HepG2 (cell line): Measurements from ENCODE around the gene DPP6. TPM values are rescaled to one million over a fixed set of nuclear protein-coding genes. Genes with fewer than 3 reads are reported as not detected.

Source experiments
- ATAC-seq: fragments of 200-7000 bp; cut with Tn5 transposase; 3 replicates; pipeline ENCODE4 v1.9.1; 2020; ENCODE audit warnings: mild to moderate bottlenecking, moderate library complexity
- BruUV-seq: library from RNA; stranded (reverse); fragments of 400-500 nt; replicated peaks from 2 replicates; lab custom pipeline; 2021; lab: Mats Ljungman, UMichigan
- CTCF ChIA-PET: fragments of 300-600 bp; formaldehyde crosslinking; extraction: SDS; loops from one replicate; lab custom pipeline; 2021; ENCODE audit warnings: low total read pairs, inconsistent platforms, low intra/inter-chr PET ratio; lab: Yijun Ruan, JAX
- POLR2A ChIA-PET: fragments of 350-600 bp; sonication (Branson Sonifier 250); formaldehyde crosslinking; loops from one replicate; lab custom pipeline; 2020; ENCODE audit warnings: antibody characterized with exemption, inconsistent platforms; lab: Yijun Ruan, JAX
- DNase-seq: peaks from one replicate; pipeline ENCODE4 v3.0.0-alpha.2; 2015; ENCODE audit warnings: low spot score
- FAIRE-seq: peaks from 3 replicates; lab custom pipeline; 2011; peaks lifted over from hg19 to GRCh38; lab: Jason Lieb, UNC
- H2AFZ ChIP-seq: one replicate; pipeline ENCODE4 v1.6.1; 2011; ENCODE audit warnings: low read length, inconsistent platforms
- H3K27ac ChIP-seq: fragments of 300-600 bp; 3 replicates; pipeline ENCODE4 v1.8.0; 2011; ENCODE audit warnings: mixed run types, mild to moderate bottlenecking, mixed read lengths, low read length, inconsistent platforms; ENCODE audit not compliant: insufficient read depth; ENCODE audit errors: extremely low read length
- H3K27me3 ChIP-seq, 2 experiments: fragments of 200-600 bp in 1 of 2; 2 replicates in 1 of 2; 3 replicates in 1 of 2; pipeline versions ENCODE4 v1.6.0 to v1.8.0; 2011; ENCODE audit warnings: low read length in 2 of 2, mild to moderate bottlenecking in 2 of 2, moderate library complexity in 2 of 2, inconsistent platforms in 1 of 2; ENCODE audit not compliant: insufficient read depth in 2 of 2, control insufficient read depth in 1 of 2
- H3K36me3 ChIP-seq, 2 experiments: fragments of 200-600 bp in 1 of 2; replicated peaks in 1 of 2; 2 replicates in 1 of 2; 3 replicates in 1 of 2; pipeline versions ENCODE4 v1.5.1 to v1.8.0; 2011; ENCODE audit warnings: low read length in 2 of 2, inconsistent platforms in 1 of 2; ENCODE audit not compliant: insufficient read depth in 2 of 2, control insufficient read depth in 1 of 2
- H3K4me1 ChIP-seq: 2 replicates; pipeline ENCODE4 v1.5.1; 2012; ENCODE audit warnings: low read length, inconsistent platforms; ENCODE audit not compliant: insufficient read depth
- H3K4me2 ChIP-seq: 2 replicates; pipeline ENCODE4 v1.6.0; 2011; ENCODE audit warnings: low read depth, low read length, inconsistent platforms
- H3K4me3 ChIP-seq, 3 experiments: fragments of 200-600 bp in 1 of 3; sonication (generic), shearing (Covaris generic) in 1 of 3; replicated peaks in 1 of 3; 2 replicates each; pipeline ENCODE4 v1.5.1; 2011 to 2016; ENCODE audit warnings: low read length in 3 of 3, inconsistent platforms in 2 of 3, low read depth in 2 of 3, mild to moderate bottlenecking in 2 of 3, control low read depth in 1 of 3, mixed read lengths in 1 of 3; ENCODE audit not compliant: insufficient read depth in 1 of 3
- H3K79me2 ChIP-seq: one replicate; pipeline ENCODE4 v1.6.1; 2011; ENCODE audit warnings: low read length, inconsistent platforms; ENCODE audit not compliant: insufficient read depth
- H3K9ac ChIP-seq: 2 replicates; pipeline ENCODE4 v1.6.0; 2011; ENCODE audit warnings: mild to moderate bottlenecking, low read depth, low read length, inconsistent platforms; ENCODE audit not compliant: insufficient read depth
- H3K9me3 ChIP-seq: 2 replicates; pipeline ENCODE4 v1.5.1; 2012; ENCODE audit warnings: mild to moderate bottlenecking, low read length
- H4K20me1 ChIP-seq: 2 replicates; pipeline ENCODE4 v1.6.0; 2011; ENCODE audit warnings: inconsistent platforms, mild to moderate bottlenecking, low read length, moderate library complexity; ENCODE audit not compliant: insufficient read depth
- ARNT ChIP-seq: fragments of 450-650 bp; IDR thresholded peaks from 2 replicates; pipeline ENCODE4 v1.6.1; 2017
- EEA1 ChIP-seq: sonication (generic); formaldehyde crosslinking; IDR thresholded peaks from 2 replicates; pipeline ENCODE4 v1.5.1; 2020; ENCODE audit warnings: mild to moderate bottlenecking, missing genetic modification reagents, borderline replicate concordance
- HNRNPH1 ChIP-seq: fragments of 200-400 bp; formaldehyde crosslinking; optimal IDR thresholded peaks from 2 replicates; pipeline ENCODE3; 2017; ENCODE audit warnings: mild to moderate bottlenecking, low read depth, low read length
- HNRNPL ChIP-seq: fragments of 200-400 bp; formaldehyde crosslinking; IDR thresholded peaks from 2 replicates; pipeline ENCODE4 v1.6.1; 2017; ENCODE audit warnings: mild to moderate bottlenecking, low read depth, low read length
- NCOR1 ChIP-seq: fragments of 200-600 bp; sonication (generic); IDR thresholded peaks from 2 replicates; pipeline ENCODE4 v1.7.0; 2017; ENCODE audit warnings: antibody characterized with exemption, low read length, borderline replicate concordance
- NR2F1 ChIP-seq, 2 experiments: fragments of 450-650 bp in 1 of 2; formaldehyde crosslinking in 1 of 2; IDR thresholded peaks; 2 replicates each; pipeline versions ENCODE4 v1.5.0 to v1.6.1; 2016 to 2020; ENCODE audit warnings: mild to moderate bottlenecking in 1 of 2, missing compliant biosample characterization in 1 of 2, missing genetic modification reagents in 1 of 2, moderate library complexity in 1 of 2
- SOX13 ChIP-seq, 3 experiments: fragments of 450-650 bp in 1 of 3; sonication (generic) in 1 of 3; formaldehyde crosslinking in 1 of 3; IDR thresholded peaks in 2 of 3; conservative IDR thresholded peaks in 1 of 3; 2 replicates each; pipeline versions ENCODE4 v1.5.0 to v1.6.1; 2016 to 2020; ENCODE audit warnings: antibody characterized with exemption in 1 of 3, mild to moderate bottlenecking in 1 of 3, missing compliant biosample characterization in 1 of 3, missing genetic modification reagents in 1 of 3, moderate library complexity in 1 of 3
- ZBTB7A ChIP-seq: sonication (generic); formaldehyde crosslinking; IDR thresholded peaks from 2 replicates; pipeline ENCODE4 v1.8.0; 2022; ENCODE audit warnings: mild to moderate bottlenecking, missing genetic modification reagents
- ZFX ChIP-seq: sonication (generic); formaldehyde crosslinking; IDR thresholded peaks from 2 replicates; pipeline ENCODE4 v1.4.0; 2020; ENCODE audit warnings: mild to moderate bottlenecking, low read depth, missing genetic modification reagents, moderate library complexity
- ZNF225 ChIP-seq: sonication (generic); formaldehyde crosslinking; IDR thresholded peaks from 2 replicates; pipeline ENCODE4 v1.4.0; 2020; ENCODE audit warnings: mild to moderate bottlenecking, missing genetic modification reagents
- ZNF3 ChIP-seq: IDR thresholded peaks from 2 replicates; pipeline ENCODE4 v1.7.0; 2017; ENCODE audit warnings: inconsistent platforms
- ZNF616 ChIP-seq: sonication (generic); formaldehyde crosslinking; IDR thresholded peaks from 2 replicates; pipeline ENCODE4 v1.5.0; 2020; ENCODE audit warnings: low read depth, mild to moderate bottlenecking, missing genetic modification reagents
- WGBS: methylation state at CpG from one replicate; pipeline ENCODE4 v1.1.6; 2017; ENCODE audit warnings: low lambda C conversion rate; 5-methylcytosine and 5-hydroxymethylcytosine counted together
- in situ Hi-C: cut with HindIII; loops from 2 replicates; pipeline ENCODE4 v1.10.0; 2017; ENCODE audit warnings: low pct_unique_long_range_greater_than_20kb; ENCODE audit not compliant: extremely low pct_ligation_motif_present
- intact Hi-C: fragments of 100-400 bp; cut with micrococcal nuclease; formaldehyde crosslinking; loops from one replicate; pipeline ENCODE4 v1.10.0; 2022; ENCODE audit not compliant: unreplicated experiment
- polyA plus RNA-seq, 8 experiments: library from polyadenylated mRNA; depleted of rRNA in 3 of 8; stranded (reverse) in 7 of 8; unstranded in 1 of 8; fragments of >200 nt; fragmentation: Illumina TruSeq in 4 of 8; extraction: Trizol in 4 of 8; gene quantifications; 2 replicates each; pipeline versions ENCODE4 v1.2.1 to v1.2.3, GENCODE V29; 2011 to 2016; ENCODE audit warnings: low read depth in 4 of 8, missing spikeins in 1 of 8, mixed read lengths in 1 of 8; ENCODE audit not compliant: insufficient read depth in 1 of 8
- total RNA-seq, 5 experiments: library from RNA; depleted of rRNA; stranded (reverse); fragments of >200 nt; fragmentation: Illumina TruSeq; extraction: Trizol; gene quantifications; 2 replicates each; pipeline ENCODE4 v1.2.3, GENCODE V29; 2016; ENCODE audit warnings: low read depth in 1 of 5
- TF ChIP-seq, protein P1 (sequence below): sonication (generic); formaldehyde crosslinking; IDR thresholded peaks from 2 replicates; pipeline ENCODE4 v1.4.0; 2020; ENCODE audit warnings: missing genetic modification reagents, borderline replicate concordance
- TF ChIP-seq, protein P2 (sequence below): IDR thresholded peaks from 2 replicates; pipeline ENCODE4 v1.6.1; 2016; ENCODE audit warnings: missing genetic modification reagents, missing compliant biosample characterization

The DPP6 gene
- total and polyA plus RNA-seq, 2 of the 13 experiments (the other 11 are each of a cell fraction or from before 2014, with no cell fraction given), result not detected

DNA sequence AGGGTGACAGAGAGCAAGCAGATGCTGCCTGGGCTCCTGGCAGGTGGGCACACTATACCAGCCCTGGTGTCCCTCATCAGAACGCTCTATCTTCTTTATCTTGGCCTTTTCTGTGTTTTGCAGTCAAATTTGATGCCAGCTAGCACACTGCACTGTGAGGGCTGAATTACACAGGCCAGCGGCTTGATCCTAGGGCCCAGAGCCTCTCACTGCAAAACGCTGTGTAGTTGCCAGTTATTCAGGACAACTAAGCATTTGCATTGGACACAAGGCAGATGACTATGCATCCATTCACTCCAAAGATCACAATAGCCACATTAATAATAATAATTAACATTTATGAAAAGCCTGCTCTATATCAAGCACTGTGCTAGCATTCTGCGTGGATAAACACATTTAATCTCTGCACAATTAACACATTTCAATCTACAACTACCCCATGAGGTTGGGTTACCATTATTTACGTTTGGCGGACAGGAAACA, 850.4 kb downstream of the DPP6 start:
- H3K4me1 ChIP-seq, result peaks cover 12% of the 10 kb centered on the region
- intact Hi-C loops, result no loop called here
- no peaks in the 10 kb centered on the region for H3K36me3 ChIP-seq
- H3K4me3 ChIP-seq, result no peak overlapping the region; a peak in 1 of 6 replicates
- no peak overlapping the region for H3K27ac ChIP-seq
- POLR2A ChIA-PET, result interaction anchor here (1.3 kb wide), 1 partner anchor 11 kb away, joined by 4 read pairs; no protein-coding TSS in a partner anchor
- ATAC-seq, result no peak; the same call in 2 of the 3 replicates
- peaks cover 0 to 53% of the 10 kb centered on the region in 2 experiments for H3K27me3 ChIP-seq
- TF ChIP-seq ARNT (no peak), ZNF3 (CRISPR knock-in tag) (no peak), ZNF616 (no peak)
- CTCF ChIA-PET, result no interaction called here
- H3K79me2 ChIP-seq, result no peaks in the 10 kb centered on the region
- H3K4me2 ChIP-seq, result no peak overlapping the region
- H3K9ac ChIP-seq, result no peak overlapping the region
- no peaks in the 10 kb centered on the region for H3K9me3 ChIP-seq
- H2AFZ ChIP-seq, result no peak overlapping the region
- no peak for FAIRE-seq
- no TSS peak for BruUV-seq
- whole genome bisulfite sequencing, result 42% methylated on average over 6 of the region's 6 CpGs
- no peaks in the 10 kb centered on the region for H4K20me1 ChIP-seq
- no peak for DNase-seq
- in situ Hi-C loops, result no loop called here

DNA sequence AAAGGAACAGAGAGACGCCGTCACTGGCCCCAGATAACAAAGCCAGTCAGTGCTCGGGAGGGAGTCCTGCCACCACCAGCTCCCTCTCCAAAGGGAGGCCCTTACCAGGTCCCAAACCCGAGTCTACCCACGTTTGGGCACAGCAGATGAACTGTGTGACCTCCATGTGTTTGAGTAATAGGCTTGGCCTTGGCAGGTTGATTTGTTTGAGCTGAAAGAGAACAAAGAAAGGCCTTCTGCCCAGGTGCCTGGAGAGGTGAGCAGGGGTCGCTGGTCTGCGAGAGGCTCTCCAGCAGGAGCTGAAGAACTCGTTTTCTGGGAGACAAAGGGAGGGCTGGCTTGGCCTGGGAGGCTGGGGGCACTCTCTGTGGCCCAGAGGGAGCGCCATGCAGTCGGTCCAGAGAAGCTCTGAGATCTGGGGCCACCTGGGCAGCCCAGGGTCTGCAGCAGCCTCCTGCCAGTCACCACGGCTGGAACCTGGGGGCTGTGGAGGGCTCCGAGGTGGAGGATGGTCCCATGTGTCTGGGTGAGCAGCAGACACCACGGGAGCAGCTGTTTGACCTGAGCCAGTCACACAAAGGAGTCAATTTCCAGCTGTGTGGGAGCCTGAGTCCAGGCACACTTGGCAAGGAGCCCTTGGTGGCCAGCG, 851.0 kb downstream of the DPP6 start:
- no TSS peak for BruUV-seq
- WGBS, result 0% methylated on average over 13 of the region's 14 CpGs
- FAIRE-seq, result no peak
- ChIA-PET POLR2A (interaction anchor here (1.3 kb wide), 1 partner anchor 10 kb away, joined by 4 read pairs; no protein-coding TSS in a partner anchor), CTCF (no interaction called here)
- ATAC-seq, result peak; percentile 59
- Histone ChIP-seq H3K36me3 (no peaks in the 10 kb centered on the region), H3K9ac (no peak overlapping the region), H3K9me3 (no peaks in the 10 kb centered on the region), H3K79me2 (no peaks in the 10 kb centered on the region), H3K4me3 (peak overlapping the region in 2 of 3 experiments; percentile 4 to 34; a peak in 1 of 6 replicates), H3K27ac (no peak overlapping the region), H3K27me3 (peaks cover 0 to 50% of the 10 kb centered on the region in 2 experiments), H3K4me2 (peak overlapping the region; percentile 59), H3K4me1 (peaks cover 12% of the 10 kb centered on the region), H4K20me1 (no peaks in the 10 kb centered on the region), H2AFZ (no peak overlapping the region)
- DNase-seq, result peak; percentile 52
- in situ Hi-C loops, result no loop called here
- intact Hi-C loops, result no loop called here
- TF ChIP-seq HNRNPH1 (no peak), ZBTB7A (CRISPR knock-in tag) (no peak), NR2F1 (CRISPR knock-in tag; IDR thresholded peaks at IDR 0.05) (peak in 1 of 2 experiments; percentile 62; a peak in 1 of 4 replicates), ZFX (CRISPR knock-in tag) (peak; percentile 41; the same call in 1 of the 2 replicates), HNRNPL (no peak), SOX13 (IDR thresholded peaks at IDR 0.05) (no peak), SOX13 (CRISPR knock-in tag; conservative IDR thresholded peaks at IDR 0.05 in 1 of 2, IDR thresholded peaks at IDR 0.05 in 1 of 2) (peak in 1 of 2 experiments; percentile 82; a peak in 2 of 4 replicates), NCOR1 (no peak), EEA1 (peak; percentile 35; the same call in 1 of the 2 replicates), ZNF225 (no peak)
- TF ChIP-seq, protein P1, sequence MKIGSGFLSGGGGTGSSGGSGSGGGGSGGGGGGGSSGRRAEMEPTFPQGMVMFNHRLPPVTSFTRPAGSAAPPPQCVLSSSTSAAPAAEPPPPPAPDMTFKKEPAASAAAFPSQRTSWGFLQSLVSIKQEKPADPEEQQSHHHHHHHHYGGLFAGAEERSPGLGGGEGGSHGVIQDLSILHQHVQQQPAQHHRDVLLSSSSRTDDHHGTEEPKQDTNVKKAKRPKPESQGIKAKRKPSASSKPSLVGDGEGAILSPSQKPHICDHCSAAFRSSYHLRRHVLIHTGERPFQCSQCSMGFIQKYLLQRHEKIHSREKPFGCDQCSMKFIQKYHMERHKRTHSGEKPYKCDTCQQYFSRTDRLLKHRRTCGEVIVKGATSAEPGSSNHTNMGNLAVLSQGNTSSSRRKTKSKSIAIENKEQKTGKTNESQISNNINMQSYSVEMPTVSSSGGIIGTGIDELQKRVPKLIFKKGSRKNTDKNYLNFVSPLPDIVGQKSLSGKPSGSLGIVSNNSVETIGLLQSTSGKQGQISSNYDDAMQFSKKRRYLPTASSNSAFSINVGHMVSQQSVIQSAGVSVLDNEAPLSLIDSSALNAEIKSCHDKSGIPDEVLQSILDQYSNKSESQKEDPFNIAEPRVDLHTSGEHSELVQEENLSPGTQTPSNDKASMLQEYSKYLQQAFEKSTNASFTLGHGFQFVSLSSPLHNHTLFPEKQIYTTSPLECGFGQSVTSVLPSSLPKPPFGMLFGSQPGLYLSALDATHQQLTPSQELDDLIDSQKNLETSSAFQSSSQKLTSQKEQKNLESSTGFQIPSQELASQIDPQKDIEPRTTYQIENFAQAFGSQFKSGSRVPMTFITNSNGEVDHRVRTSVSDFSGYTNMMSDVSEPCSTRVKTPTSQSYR (CRISPR knock-in tag), result no peak
- TF ChIP-seq, protein P2, sequence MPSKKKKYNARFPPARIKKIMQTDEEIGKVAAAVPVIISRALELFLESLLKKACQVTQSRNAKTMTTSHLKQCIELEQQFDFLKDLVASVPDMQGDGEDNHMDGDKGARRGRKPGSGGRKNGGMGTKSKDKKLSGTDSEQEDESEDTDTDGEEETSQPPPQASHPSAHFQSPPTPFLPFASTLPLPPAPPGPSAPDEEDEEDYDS (CRISPR knock-in tag), result no peak
